GM21360 (cell line): ENCODE measurements around the gene LSMEM2.

ENCODE experiments used
- ATAC-seq: cut with Tn5 transposase; IDR thresholded peaks from one replicate; pipeline ENCODE4 v1.9.1; 2021; ENCODE audit warnings: mild to moderate bottlenecking, moderate library complexity; ENCODE audit not compliant: unreplicated experiment

Gene LSMEM2

GRCh38 chr3:50336452-50337174 is 57.7 kb downstream of the LSMEM2 start:
- ATAC-seq, result peak; percentile 32

GRCh38 chr3:50337175-50337861 is 58.4 kb downstream of the LSMEM2 start:
- peak; percentile 70 for ATAC-seq
